PC-3 (cell line): ENCODE results near the gene GCDH.

ENCODE experiments used
- EZH2phosphoT487 ChIP-seq: fragments of 300-600 bp; sonication (generic); IDR thresholded peaks from 2 replicates; pipeline ENCODE4 v1.6.1; 2018; ENCODE audit warnings: mild to moderate bottlenecking, antibody characterized with exemption, low read length, borderline replicate concordance
- TF ChIP-seq, protein P1 (sequence below): fragments of 300-600 bp; sonication (generic); conservative IDR thresholded peaks from 2 replicates; pipeline ENCODE4 v1.5.1; 2017; ENCODE audit warnings: antibody characterized with exemption, low read depth, mild to moderate bottlenecking, low read length

DNA sequence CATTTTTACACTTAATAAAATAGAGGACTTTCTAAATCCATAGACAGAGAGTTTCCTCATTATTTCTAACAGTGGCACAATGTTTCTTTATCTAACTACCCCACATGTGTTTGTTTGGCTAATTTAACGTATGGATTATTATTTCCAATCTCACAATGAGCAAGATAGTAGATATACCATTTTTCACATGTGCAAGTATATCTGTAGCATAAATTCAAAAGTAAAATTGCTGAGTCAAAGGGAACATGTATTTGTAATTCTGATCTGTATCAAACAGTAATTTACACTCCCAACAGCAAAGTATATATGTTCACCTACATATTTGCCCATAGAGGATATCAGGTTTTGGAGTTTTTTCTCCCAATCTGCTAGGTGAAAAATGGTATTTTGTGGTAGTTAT, 34.3 kb upstream of the GCDH start:
- TF ChIP-seq, protein P1, sequence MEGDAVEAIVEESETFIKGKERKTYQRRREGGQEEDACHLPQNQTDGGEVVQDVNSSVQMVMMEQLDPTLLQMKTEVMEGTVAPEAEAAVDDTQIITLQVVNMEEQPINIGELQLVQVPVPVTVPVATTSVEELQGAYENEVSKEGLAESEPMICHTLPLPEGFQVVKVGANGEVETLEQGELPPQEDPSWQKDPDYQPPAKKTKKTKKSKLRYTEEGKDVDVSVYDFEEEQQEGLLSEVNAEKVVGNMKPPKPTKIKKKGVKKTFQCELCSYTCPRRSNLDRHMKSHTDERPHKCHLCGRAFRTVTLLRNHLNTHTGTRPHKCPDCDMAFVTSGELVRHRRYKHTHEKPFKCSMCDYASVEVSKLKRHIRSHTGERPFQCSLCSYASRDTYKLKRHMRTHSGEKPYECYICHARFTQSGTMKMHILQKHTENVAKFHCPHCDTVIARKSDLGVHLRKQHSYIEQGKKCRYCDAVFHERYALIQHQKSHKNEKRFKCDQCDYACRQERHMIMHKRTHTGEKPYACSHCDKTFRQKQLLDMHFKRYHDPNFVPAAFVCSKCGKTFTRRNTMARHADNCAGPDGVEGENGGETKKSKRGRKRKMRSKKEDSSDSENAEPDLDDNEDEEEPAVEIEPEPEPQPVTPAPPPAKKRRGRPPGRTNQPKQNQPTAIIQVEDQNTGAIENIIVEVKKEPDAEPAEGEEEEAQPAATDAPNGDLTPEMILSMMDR: no peak
- TF ChIP-seq EZH2phosphoT487: no peak
